Osteoblast (primary cell): ENCODE results near the gene R3HDM4. TPM values are rescaled to one million over a fixed set of nuclear protein-coding genes. Genes with fewer than 3 reads are reported as not detected.

Experiments
- DNase-seq: peaks from one replicate; pipeline ENCODE4 v3.0.0; 2011; ENCODE audit warnings: low spot score, mixed read lengths; ENCODE audit not compliant: insufficient read length; ENCODE audit errors: missing footprints
- H2AFZ ChIP-seq: 2 replicates; pipeline ENCODE4 v1.6.0; 2011; ENCODE audit warnings: mild to moderate bottlenecking, low read length
- H3K27ac ChIP-seq: 2 replicates; pipeline ENCODE4 v1.5.1; 2011; ENCODE audit warnings: mild to moderate bottlenecking, low read depth, low read length, moderate library complexity
- H3K27me3 ChIP-seq: 2 replicates; pipeline ENCODE4 v1.6.0; 2012; ENCODE audit warnings: mild to moderate bottlenecking, control low read depth, inconsistent platforms, low read length, moderate library complexity; ENCODE audit not compliant: insufficient read depth
- H3K36me3 ChIP-seq: 2 replicates; pipeline ENCODE4 v1.5.1; 2011; ENCODE audit warnings: mild to moderate bottlenecking, low read length, control low read depth, moderate library complexity; ENCODE audit not compliant: insufficient read depth
- H3K4me1 ChIP-seq: 2 replicates; pipeline ENCODE4 v1.5.1; 2011; ENCODE audit warnings: mild to moderate bottlenecking, low read length, control low read depth, moderate library complexity; ENCODE audit not compliant: insufficient read depth
- H3K4me2 ChIP-seq: 2 replicates; pipeline ENCODE4 v1.6.0; 2011; ENCODE audit warnings: mild to moderate bottlenecking, low read length; ENCODE audit not compliant: insufficient read depth
- H3K4me3 ChIP-seq: fragments of 200-600 bp; sonication (generic); 3 replicates; pipeline ENCODE4 v1.5.1; 2012; ENCODE audit warnings: mild to moderate bottlenecking, low read length, inconsistent platforms; ENCODE audit not compliant: insufficient read depth
- H3K79me2 ChIP-seq: 2 replicates; pipeline ENCODE4 v1.6.0; 2012; ENCODE audit warnings: mild to moderate bottlenecking, low read length, control low read depth, inconsistent platforms; ENCODE audit not compliant: insufficient read depth
- H3K9me3 ChIP-seq: 2 replicates; pipeline ENCODE4 v1.5.1; 2011; ENCODE audit warnings: low read depth, low read length, control low read depth
- H4K20me1 ChIP-seq: 2 replicates; pipeline ENCODE4 v1.6.0; 2012; ENCODE audit warnings: mild to moderate bottlenecking, low read length, control low read depth; ENCODE audit not compliant: insufficient read depth
- CTCF ChIP-seq: IDR thresholded peaks from 2 replicates; pipeline ENCODE4 v1.5.1; 2011; ENCODE audit warnings: mild to moderate bottlenecking, low read depth, low read length, moderate library complexity; ENCODE audit errors: extremely low read depth
- total RNA-seq: library from RNA; depleted of rRNA; stranded (reverse); fragments of >200 nt; gene quantifications from 2 replicates; pipeline ENCODE4 v1.2.3, GENCODE V29; 2012

Gene R3HDM4
- total RNA-seq, 1 donor, result 31.1 TPM

GRCh38 chr19:954672-955494 lies 41.9 kb upstream of the R3HDM4 start:
- Histone ChIP-seq H3K9me3 (no peaks in the 10 kb centered on the region), H3K36me3 (no peaks in the 10 kb centered on the region)

GRCh38 chr19:954272-954671 lies 41.3 kb upstream of the R3HDM4 start:
- H2AFZ ChIP-seq, result no peak overlapping the region
- no peak for TF ChIP-seq CTCF

More at GRCh38 chr19:954672-955494, 41.9 kb upstream of the R3HDM4 start:
- H3K4me1 ChIP-seq, result peaks cover 14% of the 10 kb centered on the region
- no peaks in the 10 kb centered on the region for H3K27me3 ChIP-seq
- no peak overlapping the region for H3K4me3 ChIP-seq
- no peak overlapping the region for H3K27ac ChIP-seq
- H3K79me2 ChIP-seq, result peaks cover 29% of the 10 kb centered on the region
- no peak for TF ChIP-seq CTCF
- no peaks in the 10 kb centered on the region for H4K20me1 ChIP-seq
- no peak overlapping the region for H3K4me2 ChIP-seq
- no peak for DNase-seq
- H2AFZ ChIP-seq, result no peak overlapping the region

GRCh38 chr19:953445-954271 lies 40.6 kb upstream of the R3HDM4 start:
- H3K27me3 ChIP-seq, result no peaks in the 10 kb centered on the region
- H3K4me2 ChIP-seq, result no peak overlapping the region
- TF ChIP-seq CTCF, result no peak
- H3K4me3 ChIP-seq, result no peak overlapping the region
- DNase-seq, result no peak
- H3K36me3 ChIP-seq, result no peaks in the 10 kb centered on the region
- no peaks in the 10 kb centered on the region for H3K9me3 ChIP-seq
- no peak overlapping the region for H2AFZ ChIP-seq
- H3K79me2 ChIP-seq, result peaks cover 29% of the 10 kb centered on the region
- no peak overlapping the region for H3K27ac ChIP-seq
- peaks cover 14% of the 10 kb centered on the region for H3K4me1 ChIP-seq
- no peaks in the 10 kb centered on the region for H4K20me1 ChIP-seq

More at GRCh38 chr19:954272-954671, 41.3 kb upstream of the R3HDM4 start:
- no peak overlapping the region for H3K4me2 ChIP-seq
- H3K36me3 ChIP-seq, result no peaks in the 10 kb centered on the region
- peaks cover 14% of the 10 kb centered on the region for H3K4me1 ChIP-seq
- H3K27ac ChIP-seq, result no peak overlapping the region
- no peak overlapping the region for H3K4me3 ChIP-seq
- no peak for DNase-seq
- no peaks in the 10 kb centered on the region for H3K9me3 ChIP-seq
- no peaks in the 10 kb centered on the region for H4K20me1 ChIP-seq
- peaks cover 29% of the 10 kb centered on the region for H3K79me2 ChIP-seq
- no peaks in the 10 kb centered on the region for H3K27me3 ChIP-seq
